HEK293 (cell line): ENCODE measurements around the gene VASH2.

Experiments used
- CTCF ChIA-PET: fragments of 350-600 bp; formaldehyde crosslinking; extraction: SDS; loops from one replicate; lab custom pipeline; 2021; ENCODE audit warnings: antibody characterized with exemption; lab: Yijun Ruan, JAX
- POLR2A ChIA-PET: fragments of 300-600 bp; formaldehyde crosslinking; extraction: SDS; loops from one replicate; lab custom pipeline; 2020; ENCODE audit warnings: antibody characterized with exemption, inconsistent platforms; lab: Yijun Ruan, JAX
- H3K27ac ChIP-seq: fragments of 200-500 bp; sonication (Bioruptor generic); 2 replicates; pipeline ENCODE4 v1.5.1; 2014; ENCODE audit warnings: low read depth, low read length, control low read depth, inconsistent platforms; ENCODE audit errors: extremely low read depth
- H3K36me3 ChIP-seq, 2 experiments: fragments of 200-500 bp in 1 of 2; sonication (Bioruptor generic) in 1 of 2; 1 replicate in 1 of 2; 2 replicates in 1 of 2; pipeline ENCODE4 v1.5.1; 2014 to 2017; ENCODE audit warnings: inconsistent platforms in 2 of 2, low read length in 2 of 2; ENCODE audit not compliant: control insufficient read depth in 2 of 2, insufficient read depth in 1 of 2
- H3K4me1 ChIP-seq: fragments of 200-500 bp; sonication (Bioruptor generic); 2 replicates; pipeline ENCODE4 v1.5.1; 2014; ENCODE audit warnings: mild to moderate bottlenecking, low read length, inconsistent platforms; ENCODE audit not compliant: control insufficient read depth, insufficient read depth
- H3K4me3 ChIP-seq: 2 replicates; pipeline ENCODE4 v1.5.1; 2011; ENCODE audit warnings: low read depth, mild to moderate bottlenecking, control low read depth, low read length, moderate library complexity
- H3K9me3 ChIP-seq: fragments of 200-500 bp; sonication (Bioruptor generic); 2 replicates; pipeline ENCODE4 v1.5.1; 2014; ENCODE audit warnings: low read depth, low read length, inconsistent platforms; ENCODE audit not compliant: control insufficient read depth, insufficient read depth
- GLIS2 ChIP-seq: fragments of 450-650 bp; formaldehyde crosslinking; IDR thresholded peaks from 2 replicates; pipeline ENCODE4 v1.5.1; 2016; ENCODE audit warnings: missing biosample characterization, missing genetic modification characterization
- KLF16 ChIP-seq: fragments of 450-650 bp; formaldehyde crosslinking; IDR thresholded peaks from 2 replicates; pipeline ENCODE4 v1.5.1; 2017; ENCODE audit warnings: missing biosample characterization, missing genetic modification characterization
- PRDM6 ChIP-seq: fragments of 450-650 bp; formaldehyde crosslinking; IDR thresholded peaks from 2 replicates; pipeline ENCODE4 v1.5.1; 2017; ENCODE audit warnings: missing biosample characterization, missing genetic modification characterization
- ZBTB7A ChIP-seq: fragments of 450-650 bp; formaldehyde crosslinking; IDR thresholded peaks from 2 replicates; pipeline ENCODE4 v1.5.1; 2016; ENCODE audit warnings: low read depth, missing biosample characterization, missing genetic modification characterization
- ZFHX2 ChIP-seq: fragments of 450-650 bp; formaldehyde crosslinking; conservative IDR thresholded peaks from 2 replicates; pipeline ENCODE4 v1.5.1; 2016; ENCODE audit warnings: missing biosample characterization, missing genetic modification characterization
- ZFP37 ChIP-seq: fragments of 450-650 bp; formaldehyde crosslinking; IDR thresholded peaks from 2 replicates; pipeline ENCODE4 v1.5.1; 2016; ENCODE audit warnings: missing biosample characterization, missing genetic modification characterization
- ZNF138 ChIP-seq: fragments of 450-650 bp; formaldehyde crosslinking; IDR thresholded peaks from 2 replicates; pipeline ENCODE4 v1.5.1; 2016; ENCODE audit warnings: missing biosample characterization, missing genetic modification characterization, borderline replicate concordance
- ZNF146 ChIP-seq: fragments of 450-650 bp; formaldehyde crosslinking; IDR thresholded peaks from 2 replicates; pipeline ENCODE4 v1.5.1; 2016; ENCODE audit warnings: missing biosample characterization, missing genetic modification characterization
- ZNF175 ChIP-seq: fragments of 450-650 bp; formaldehyde crosslinking; IDR thresholded peaks from 2 replicates; pipeline ENCODE4 v1.5.1; 2016; ENCODE audit warnings: missing biosample characterization, missing genetic modification characterization
- ZNF184 ChIP-seq: fragments of 450-650 bp; IDR thresholded peaks from 2 replicates; pipeline ENCODE4 v1.5.1; 2018; ENCODE audit warnings: missing biosample characterization, mild to moderate bottlenecking, missing genetic modification characterization
- ZNF26 ChIP-seq: fragments of 450-650 bp; formaldehyde crosslinking; IDR thresholded peaks from 2 replicates; pipeline ENCODE4 v1.5.1; 2016; ENCODE audit warnings: missing biosample characterization, missing genetic modification characterization
- ZNF37A ChIP-seq: fragments of 450-650 bp; IDR thresholded peaks from 2 replicates; pipeline ENCODE4 v1.5.1; 2018; ENCODE audit warnings: missing biosample characterization, missing genetic modification characterization
- ZNF398 ChIP-seq: fragments of 450-650 bp; formaldehyde crosslinking; IDR thresholded peaks from 2 replicates; pipeline ENCODE4 v1.5.1; 2017; ENCODE audit warnings: missing biosample characterization, missing genetic modification characterization
- ZNF449 ChIP-seq: fragments of 450-650 bp; formaldehyde crosslinking; IDR thresholded peaks from 2 replicates; pipeline ENCODE4 v1.5.1; 2017; ENCODE audit warnings: missing biosample characterization, mild to moderate bottlenecking, missing genetic modification characterization, moderate library complexity
- ZNF501 ChIP-seq: fragments of 450-650 bp; formaldehyde crosslinking; IDR thresholded peaks from 2 replicates; pipeline ENCODE4 v1.5.1; 2016; ENCODE audit warnings: missing biosample characterization, missing genetic modification characterization
- ZNF514 ChIP-seq: fragments of 450-650 bp; formaldehyde crosslinking; IDR thresholded peaks from 2 replicates; pipeline ENCODE4 v1.5.1; 2016; ENCODE audit warnings: missing biosample characterization, missing genetic modification characterization
- ZNF558 ChIP-seq: fragments of 450-650 bp; formaldehyde crosslinking; IDR thresholded peaks from 2 replicates; pipeline ENCODE4 v1.5.1; 2016; ENCODE audit warnings: missing biosample characterization, missing genetic modification characterization
- ZNF610 ChIP-seq: fragments of 450-650 bp; formaldehyde crosslinking; IDR thresholded peaks from 2 replicates; pipeline ENCODE4 v1.5.1; 2016; ENCODE audit warnings: missing biosample characterization, missing genetic modification characterization, borderline replicate concordance
- ZNF645 ChIP-seq: fragments of 450-650 bp; formaldehyde crosslinking; IDR thresholded peaks from 2 replicates; pipeline ENCODE4; 2016; ENCODE audit warnings: missing biosample characterization, missing genetic modification characterization
- ZNF658 ChIP-seq: fragments of 450-650 bp; formaldehyde crosslinking; IDR thresholded peaks from 2 replicates; pipeline ENCODE4; 2016; ENCODE audit warnings: missing biosample characterization, missing genetic modification characterization
- ZNF701 ChIP-seq: fragments of 450-650 bp; formaldehyde crosslinking; IDR thresholded peaks from 2 replicates; pipeline ENCODE4 v1.5.1; 2016; ENCODE audit warnings: missing biosample characterization, missing genetic modification characterization
- ZNF791 ChIP-seq: fragments of 450-650 bp; formaldehyde crosslinking; IDR thresholded peaks from 2 replicates; pipeline ENCODE4 v1.5.1; 2016; ENCODE audit warnings: missing biosample characterization, missing genetic modification characterization
- ZSCAN16 ChIP-seq: fragments of 450-650 bp; formaldehyde crosslinking; IDR thresholded peaks from 2 replicates; pipeline ENCODE4 v1.5.1; 2016; ENCODE audit warnings: missing biosample characterization, missing genetic modification characterization
- ZSCAN5A ChIP-seq: fragments of 450-650 bp; formaldehyde crosslinking; IDR thresholded peaks from 2 replicates; pipeline ENCODE4 v1.5.1; 2016; ENCODE audit warnings: missing biosample characterization, missing genetic modification characterization
- ZXDB ChIP-seq: fragments of 450-650 bp; formaldehyde crosslinking; IDR thresholded peaks from 2 replicates; pipeline ENCODE4 v1.5.1; 2016; ENCODE audit warnings: missing biosample characterization, missing genetic modification characterization

VASH2 gene

GRCh38 chr1:212986551-212986950 lies 36.2 kb downstream of the VASH2 start (continued):
- TF ChIP-seq ZNF514 = no peak
- no peak for TF ChIP-seq ZXDB (tag by site-specific recombination)
- no peak for TF ChIP-seq GLIS2 (tag by site-specific recombination)
- no peak for TF ChIP-seq ZNF501 (tag by site-specific recombination)
- no peak for TF ChIP-seq ZNF398 (tag by site-specific recombination)

- H3K27ac ChIP-seq = no peak overlapping the region
- H3K4me1 ChIP-seq = no peaks in the 10 kb centered on the region
- TF ChIP-seq ZNF37A (tag by site-specific recombination) (no peak), ZNF146 (tag by site-specific recombination) (no peak), ZBTB7A (no peak), ZFP37 (no peak), ZNF701 (tag by site-specific recombination) (no peak), ZNF610 (tag by site-specific recombination) (no peak), ZNF449 (tag by site-specific recombination) (no peak), ZNF138 (tag by site-specific recombination) (no peak), ZNF645 (tag by site-specific recombination) (no peak), KLF16 (tag by site-specific recombination) (no peak), ZNF184 (tag by site-specific recombination) (no peak), PRDM6 (no peak), ZNF658 (no peak), ZNF26 (tag by site-specific recombination) (no peak), ZFHX2 (tag by site-specific recombination) (no peak), ZNF558 (tag by site-specific recombination) (no peak), ZSCAN16 (tag by site-specific recombination) (no peak), ZNF175 (no peak), ZSCAN5A (tag by site-specific recombination) (no peak), ZNF791 (no peak)
- ChIA-PET CTCF (interaction anchor here (0.6 to 1.0 kb wide), 2 partner anchors 8 to 21 kb away, joined by 3 read pairs; no protein-coding TSS in a partner anchor), POLR2A (interaction anchor here (1.6 kb wide), 1 partner anchor 37 kb away, joined by 5 read pairs; no protein-coding TSS in a partner anchor)
- H3K36me3 ChIP-seq = peaks cover 7 to 14% of the 10 kb centered on the region in 2 experiments
- no peaks in the 10 kb centered on the region for H3K9me3 ChIP-seq
- no peak overlapping the region for H3K4me3 ChIP-seq
Measured at GRCh38 chr1:212987702-212988322, 37.5 kb downstream of the VASH2 start.
